ENCODE measurements around the gene LSAMP. TPM values are rescaled to one million over a fixed set of nuclear protein-coding genes. Genes with fewer than 3 reads are reported as not detected.

Gene LSAMP
- total and polyA plus RNA-seq, 2 donors (not counting 3 experiments of a cell fraction or from before 2014, with no cell fraction given), result not detected

GRCh38 chr3:115974940-115975339, 470.3 kb downstream of the LSAMP start:
- H3K4me3 ChIP-seq (replicated peaks in 1 of 3; ENCODE audit: insufficient read depth in 1 of 3, low read depth in 1 of 3, low read length in 3 of 3), result no peak overlapping the region
- H4K20me1 ChIP-seq (replicated peaks; ENCODE audit: control insufficient read depth, extremely low read depth, insufficient read depth, low read length), result no peaks in the 10 kb centered on the region
- H3K9me3 ChIP-seq (replicated peaks; ENCODE audit: control insufficient read depth, insufficient read depth, low read length), result no peaks in the 10 kb centered on the region
- DNase-seq (ENCODE audit: low read depth, low spot score), result no peak
- H3K27me3 ChIP-seq (ENCODE audit: control insufficient read depth in 2 of 2, insufficient read depth in 2 of 2, low read length in 2 of 2), result no peaks in the 10 kb centered on the region
- no peak overlapping the region for H2AFZ ChIP-seq (ENCODE audit: low read depth, low read length)
- H3K36me3 ChIP-seq (ENCODE audit: control insufficient read depth in 2 of 2, extremely low read depth in 1 of 2, insufficient read depth in 2 of 2, low read length in 2 of 2), result no peaks in the 10 kb centered on the region
- no peaks in the 10 kb centered on the region for H3K9me1 ChIP-seq (replicated peaks; ENCODE audit: control insufficient read depth, extremely low read depth, insufficient read depth, low read length)
- H3K79me2 ChIP-seq (ENCODE audit: control insufficient read depth, insufficient read depth, low read length), result no peaks in the 10 kb centered on the region
- ChIA-PET CTCF (no interaction called here), POLR2A (no interaction called here)
- no peak overlapping the region for H3K27ac ChIP-seq (ENCODE audit: insufficient read depth, low read depth, low read length)
- intact Hi-C loops (cut with micrococcal nuclease) (no loop called here), dilution Hi-C loops (cut with MboI; ENCODE audit: extremely low pct_ligation_motif_present, low sequenced_read_pairs) (no loop called here)
- FAIRE-seq, result no peak
- no peak overlapping the region for H3K9ac ChIP-seq (replicated peaks; ENCODE audit: extremely low read depth, insufficient read depth, low read length)
- TF ChIP-seq JUN (IDR thresholded peaks at IDR 0.05; ENCODE audit: borderline replicate concordance, insufficient read depth, insufficient read length, low read depth) (no peak), CTCF (IDR thresholded peaks at IDR 0.05; ENCODE audit: extremely low read depth in 1 of 2, insufficient read depth in 1 of 2, low read depth in 1 of 2, low read length in 2 of 2) (no peak), MAX (IDR thresholded peaks at IDR 0.05; ENCODE audit: insufficient read depth, insufficient read length) (no peak), MYC (IDR thresholded peaks at IDR 0.05; ENCODE audit: low read depth, low read length) (no peak), FOS (IDR thresholded peaks at IDR 0.05; ENCODE audit: borderline replicate concordance, insufficient read depth, low read length) (no peak), POLR2A (IDR thresholded peaks at IDR 0.05; ENCODE audit: low read depth, low read length) (no peak), EZH2 (IDR thresholded peaks at IDR 0.05; ENCODE audit: borderline replicate concordance, low read depth, low read length, severe bottlenecking) (no peak), POLR2AphosphoS5 (IDR thresholded peaks at IDR 0.05; ENCODE audit: insufficient read depth, low read depth, low read length) (no peak), GATA2 (IDR thresholded peaks at IDR 0.05; ENCODE audit: insufficient read depth, insufficient read length, low read depth, low read length) (no peak)
- H3K4me2 ChIP-seq (ENCODE audit: insufficient read depth, low read length), result no peak overlapping the region
- no TSS peak for BruUV-seq (replicated peaks)
- H3K4me1 ChIP-seq (ENCODE audit: control insufficient read depth, extremely low read depth, insufficient read depth, low read length), result no peaks in the 10 kb centered on the region
